G401.6 (cell line): ENCODE data around the gene NRL.

ENCODE experiments used
- FAIRE-seq: peaks from 2 replicates; lab custom pipeline; 2012; peaks lifted over from hg19 to GRCh38; lab: Jason Lieb, UNC

The NRL gene

DNA sequence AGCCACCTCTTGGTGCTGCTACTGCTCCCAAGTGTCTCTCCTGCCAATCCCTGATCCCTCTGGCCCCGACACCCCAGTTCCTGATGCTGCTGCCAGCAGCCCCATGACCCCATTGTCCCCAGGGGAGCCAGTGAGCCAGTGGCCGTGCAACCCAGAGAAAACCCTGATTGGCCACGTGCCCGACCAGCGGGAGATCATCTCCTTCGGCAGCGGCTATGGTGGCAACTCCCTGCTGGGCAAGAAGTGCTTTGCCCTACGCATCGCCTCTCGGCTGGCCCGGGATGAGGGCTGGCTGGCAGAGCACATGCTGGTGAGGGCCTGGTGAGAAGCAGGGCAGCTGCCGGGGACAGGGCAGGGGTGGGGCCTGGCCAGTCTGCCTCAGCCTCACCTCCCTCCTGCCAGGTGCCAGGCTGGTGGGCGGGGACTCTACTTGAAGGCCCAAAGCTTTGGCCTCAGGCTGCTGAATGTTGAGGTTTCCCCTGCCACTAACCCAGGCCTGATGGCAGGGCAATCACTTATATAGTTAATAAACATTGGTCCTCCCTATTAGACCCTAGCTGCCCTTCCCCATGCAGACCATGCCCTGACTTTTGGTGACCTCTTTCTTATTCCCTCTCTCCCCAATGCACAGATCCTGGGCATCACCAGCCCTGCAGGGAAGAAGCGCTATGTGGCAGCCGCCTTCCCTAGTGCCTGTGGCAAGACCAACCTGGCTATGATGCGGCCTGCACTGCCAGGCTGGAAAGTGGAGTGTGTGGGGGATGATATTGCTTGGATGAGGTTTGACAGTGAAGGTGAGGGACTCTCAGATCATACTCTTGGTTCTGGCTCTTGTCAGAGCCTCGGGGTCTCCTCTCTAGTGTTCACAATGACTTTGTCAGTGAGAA, 15.6 kb downstream of the NRL start:
- FAIRE-seq: no peak

GRCh38 chr14:24098229-24098926, 16.4 kb downstream of the NRL start:
- FAIRE-seq: no peak

DNA sequence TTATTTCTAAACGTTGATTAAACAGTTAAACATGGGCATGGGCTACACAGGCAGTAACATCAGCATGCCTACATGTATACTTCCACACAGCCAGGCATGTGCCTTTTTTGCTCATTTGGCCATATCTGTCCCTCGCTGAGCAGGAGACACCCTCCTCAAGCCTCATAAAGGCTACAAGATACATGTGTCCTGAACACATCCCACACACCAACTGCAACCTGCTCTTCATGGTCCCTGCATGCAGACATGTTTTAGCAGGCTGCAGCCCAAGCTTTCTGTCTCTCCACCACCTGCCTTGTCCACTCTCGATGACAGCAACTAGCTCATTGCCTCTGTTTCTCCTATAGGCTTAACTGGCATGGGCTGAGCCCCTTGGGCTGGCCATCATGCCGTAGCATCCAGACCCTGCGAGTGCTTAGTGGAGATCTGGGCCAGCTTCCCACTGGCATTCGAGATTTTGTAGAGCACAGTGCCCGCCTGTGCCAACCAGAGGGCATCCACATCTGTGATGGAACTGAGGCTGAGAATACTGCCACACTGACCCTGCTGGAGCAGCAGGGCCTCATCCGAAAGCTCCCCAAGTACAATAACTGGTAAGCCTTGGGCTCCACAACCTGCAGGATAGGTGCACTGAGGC, 18.1 kb downstream of the NRL start:
- no peak for FAIRE-seq

DNA sequence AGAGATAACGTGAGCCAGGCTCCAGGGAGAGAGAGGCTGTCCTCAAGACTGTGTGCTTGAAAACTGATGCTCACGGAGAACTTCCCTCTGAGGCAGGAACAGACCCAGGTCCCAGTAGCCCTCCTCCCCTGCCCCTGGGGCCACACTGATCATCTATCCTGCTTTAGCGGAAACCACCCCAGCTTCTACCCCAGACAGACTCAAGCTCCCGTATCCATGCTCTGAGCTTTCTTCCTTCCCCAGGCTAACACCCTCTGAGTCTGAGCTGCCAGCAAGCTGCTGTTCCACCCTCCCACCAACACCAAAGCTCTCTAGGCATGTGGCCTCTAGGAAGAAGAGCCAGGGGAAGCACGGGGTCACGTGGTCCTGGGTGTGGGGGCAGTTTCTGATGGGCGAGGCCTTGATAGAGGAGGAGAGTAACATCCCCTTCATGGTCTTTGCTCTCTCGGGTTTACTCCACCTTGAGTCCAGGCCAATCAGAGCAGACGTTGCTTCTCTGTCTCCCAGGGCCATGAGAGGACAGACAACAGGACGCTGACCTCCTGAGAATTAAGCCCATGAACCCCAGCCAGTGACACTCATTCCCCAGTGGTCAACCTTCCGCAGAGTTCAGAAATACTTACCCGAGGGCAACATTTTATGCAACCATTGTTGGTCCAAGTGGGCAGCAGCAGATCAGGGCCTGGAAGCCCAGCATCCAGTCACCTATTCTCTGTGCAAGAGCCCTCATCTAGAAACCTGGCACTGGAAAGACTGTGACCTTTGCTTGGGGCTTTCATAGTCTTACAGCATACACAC, 19.3 kb downstream of the NRL start:
- FAIRE-seq: no peak

GRCh38 chr14:24094841-24095270, 19.9 kb downstream of the NRL start:
- FAIRE-seq: no peak

GRCh38 chr14:24093901-24094840, 20.6 kb downstream of the NRL start, which contains the start of gene PCK2:
Gene PCK2 (plus strand): TSS chr14:24094311. CDS start chr14:24094406, 95 bp downstream.
- FAIRE-seq: peak; percentile 89

DNA sequence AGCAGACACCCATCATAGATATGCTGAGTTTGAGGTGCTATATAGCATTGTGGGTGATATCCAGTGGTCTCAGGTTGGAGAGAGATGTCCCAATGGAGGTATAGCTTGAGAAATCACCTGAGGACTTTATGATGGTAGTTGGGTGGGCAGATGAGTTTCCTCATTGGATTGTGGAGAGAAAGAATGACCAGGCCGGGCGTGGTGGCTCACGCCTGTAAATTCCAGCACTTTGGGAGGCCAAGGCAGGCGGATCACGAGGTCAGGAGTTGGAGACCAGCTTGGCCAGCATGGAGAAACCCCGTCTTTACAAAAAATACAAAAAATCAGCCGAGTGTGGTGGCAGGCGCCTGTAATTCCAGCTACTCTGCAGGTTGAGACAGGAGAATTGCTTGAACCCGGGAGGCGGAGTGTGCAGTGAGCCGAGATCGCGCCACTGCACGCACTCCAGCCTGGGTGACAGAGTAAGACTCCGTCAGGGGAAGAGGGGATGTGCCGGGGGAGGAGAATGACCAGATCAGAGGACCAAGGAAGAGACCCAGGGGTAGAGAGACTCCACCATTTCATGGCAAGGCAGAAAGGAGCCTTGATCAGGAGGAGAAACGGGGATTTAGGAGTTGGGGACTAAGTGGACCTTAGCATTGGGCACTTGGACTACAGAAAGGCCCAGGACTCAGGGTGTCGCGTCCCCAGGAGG, 21.4 kb downstream of the NRL start:
- FAIRE-seq: no peak

DNA sequence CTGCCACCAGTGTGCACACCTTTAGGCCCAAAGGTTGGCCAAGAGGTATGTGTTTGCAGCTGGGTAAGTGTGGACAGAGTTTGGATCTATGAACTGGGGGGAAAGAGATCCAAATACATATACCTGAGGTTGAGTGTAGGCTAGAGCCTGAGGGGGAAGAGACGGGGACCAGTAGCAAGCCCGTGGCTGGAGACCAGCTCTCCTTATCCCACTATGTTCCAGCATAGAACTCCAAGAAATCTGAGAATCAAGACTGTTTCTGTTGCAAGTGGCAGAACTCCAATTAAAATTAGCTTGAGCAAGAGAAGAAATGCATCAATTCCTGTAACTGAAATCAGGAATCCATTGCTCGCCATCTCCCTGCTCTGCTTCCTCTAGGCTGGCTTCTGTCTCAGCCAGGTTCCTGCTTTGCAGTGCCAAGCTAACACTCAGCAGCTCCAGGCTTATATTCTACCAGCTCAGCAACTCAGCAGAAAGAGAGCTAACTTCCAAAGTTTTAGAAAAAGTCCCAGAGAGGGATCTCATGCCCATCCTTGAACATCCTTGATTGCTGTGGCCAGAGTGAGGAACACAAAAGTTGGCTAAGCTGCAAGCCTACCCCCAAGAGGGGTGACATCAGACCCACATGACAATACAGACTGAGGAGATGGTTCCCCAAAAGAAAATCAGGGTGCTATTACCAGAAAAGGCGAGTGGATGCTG, 22.1 kb downstream of the NRL start:
- FAIRE-seq: no peak

GRCh38 chr14:24092110-24092504, 22.6 kb downstream of the NRL start:
- FAIRE-seq: no peak

GRCh38 chr14:24089890-24090289, 24.9 kb downstream of the NRL start:
- FAIRE-seq: no peak

DNA sequence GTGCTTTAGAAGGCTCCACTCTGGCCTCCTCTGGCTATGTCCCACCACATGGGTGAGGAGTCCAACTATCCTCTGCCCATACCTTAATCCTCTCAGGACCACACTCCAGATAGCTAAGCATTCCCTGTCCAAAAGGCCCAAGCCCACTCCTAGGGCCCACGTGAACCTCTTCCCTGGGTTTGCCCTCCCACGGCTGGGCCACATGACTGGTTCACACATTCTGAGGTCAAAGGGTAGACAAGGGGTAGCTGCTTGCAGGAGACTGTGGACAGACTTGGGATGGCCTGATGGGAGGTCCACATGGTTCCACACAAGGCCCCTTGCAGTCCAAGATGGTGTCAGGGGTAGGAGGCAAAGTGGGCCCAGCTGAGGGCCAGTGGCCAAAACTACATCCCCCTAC, 26.7 kb downstream of the NRL start:
- no peak for FAIRE-seq

DNA sequence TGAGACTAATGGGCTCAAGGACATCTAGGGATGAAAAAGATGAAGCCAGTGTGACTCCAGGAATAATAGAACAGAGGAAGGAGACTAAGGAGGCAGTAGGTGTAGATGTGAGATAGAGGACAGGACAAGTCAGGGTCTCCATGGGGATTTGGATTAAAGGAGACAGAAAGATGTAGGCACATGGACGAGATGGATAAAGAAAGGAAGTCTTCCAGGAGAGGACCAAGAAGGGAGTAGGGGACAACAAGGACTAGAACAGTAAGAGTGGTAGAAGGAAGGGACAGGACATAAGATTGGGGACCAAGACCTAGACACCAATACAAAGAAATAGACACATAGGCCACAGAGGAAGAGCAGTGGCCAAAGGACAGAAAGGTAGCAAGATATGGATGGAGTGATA, 27.7 kb downstream of the NRL start:
- no peak for FAIRE-seq

DNA sequence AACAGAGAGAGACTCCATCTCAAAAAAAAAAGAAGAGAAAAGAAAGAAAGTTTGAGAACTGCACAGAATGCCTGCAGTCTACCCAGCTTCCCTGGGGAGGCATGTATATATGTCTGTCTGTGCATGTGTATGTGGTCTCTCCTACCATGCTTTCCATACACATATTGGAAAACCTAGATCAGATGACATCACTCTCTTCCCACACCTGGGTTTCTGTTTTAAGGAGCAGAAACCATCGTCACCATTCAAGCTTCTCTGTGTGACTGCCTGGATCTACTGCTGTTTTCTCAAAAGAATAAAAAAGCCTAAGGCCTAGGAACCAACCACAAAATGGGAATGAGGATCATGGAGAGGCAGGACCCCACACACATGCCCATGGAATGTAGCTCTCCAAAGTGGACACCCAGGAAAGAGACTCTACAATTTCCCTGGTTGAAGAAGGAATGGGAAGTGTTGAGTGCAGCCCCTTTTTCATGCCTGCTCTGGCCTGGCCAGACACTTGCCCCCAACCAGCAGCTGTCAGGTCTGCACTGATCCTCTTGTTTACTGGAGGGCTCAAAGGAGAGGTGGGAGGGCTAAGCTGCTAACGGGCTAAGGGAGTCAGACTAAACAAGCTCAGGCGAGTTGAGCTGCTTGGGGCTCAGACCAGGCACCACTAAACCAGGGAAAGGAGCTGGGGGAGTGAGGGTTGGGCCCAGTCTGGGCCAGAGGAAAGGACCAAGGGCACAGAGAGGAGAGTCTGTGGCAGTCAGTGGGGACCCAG, 28.4 kb downstream of the NRL start:
- no peak for FAIRE-seq

- FAIRE-seq: no peak
These were observed 29.5 kb downstream of the NRL start for GRCh38 chr14:24085215-24085614.

DNA sequence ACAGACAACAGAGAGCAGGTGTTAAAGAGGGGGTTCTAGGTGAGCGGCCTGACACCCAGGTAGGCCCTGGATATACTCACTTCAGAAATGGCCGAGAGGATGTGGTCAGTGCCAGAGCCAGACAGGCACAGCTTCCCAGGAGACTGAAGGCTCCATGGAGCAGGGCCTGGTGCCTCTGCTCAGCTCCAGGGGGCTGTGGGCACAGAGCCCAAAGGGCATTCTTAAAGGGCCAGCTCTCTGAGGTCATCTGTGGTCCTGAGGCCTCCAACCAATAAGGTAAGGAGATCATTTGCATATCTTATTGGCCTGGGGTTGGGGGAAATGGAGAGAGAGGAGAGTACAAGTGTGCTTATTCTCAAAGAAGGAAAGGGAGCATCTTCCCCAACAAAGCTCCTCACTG, 30.3 kb downstream of the NRL start:
- no peak for FAIRE-seq

DNA sequence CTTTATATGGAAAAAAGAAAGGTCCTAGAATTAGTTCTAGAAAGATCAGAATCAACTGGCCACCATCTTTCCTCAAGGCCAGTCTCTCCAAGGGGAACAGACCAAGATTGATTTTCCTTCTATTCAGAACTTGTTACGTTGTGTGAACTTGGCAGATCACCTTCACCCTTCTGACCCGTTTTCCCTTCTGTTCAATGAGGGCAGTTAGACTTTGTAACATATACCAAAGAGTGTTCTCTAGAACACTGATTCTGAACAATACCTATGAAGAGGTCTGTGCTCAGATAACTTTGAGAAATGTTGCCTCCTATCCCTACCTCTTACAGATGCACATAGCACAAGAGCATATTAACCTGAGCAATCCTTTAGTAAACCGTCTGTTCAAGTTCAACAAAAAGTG, 31.3 kb downstream of the NRL start:
- no peak for FAIRE-seq

- no peak for FAIRE-seq
These were observed 32.2 kb downstream of the NRL start for GRCh38 chr14:24082411-24083080.

DNA sequence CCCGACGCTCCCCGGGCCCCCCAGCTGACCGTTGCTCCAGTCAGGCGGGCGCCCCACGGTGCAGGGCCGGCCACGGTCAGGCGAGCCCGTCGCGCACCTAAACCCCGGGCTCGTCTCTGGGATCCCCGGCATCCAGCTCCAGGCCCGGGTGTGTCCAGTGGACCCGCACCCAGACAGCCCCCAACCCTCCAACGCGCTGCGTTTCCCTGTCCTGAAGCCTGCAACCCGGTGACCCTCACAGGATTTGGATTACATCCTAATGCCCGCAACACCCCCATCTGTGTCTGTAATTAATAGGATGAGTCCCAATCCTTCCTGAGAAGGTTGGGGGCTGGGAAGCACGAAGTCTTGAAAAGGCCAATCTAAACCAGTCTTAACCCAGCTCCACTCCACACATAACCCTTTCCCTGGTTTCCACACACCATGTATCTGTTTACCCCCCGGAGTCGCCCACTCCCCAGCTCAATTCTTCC, 33.0 kb downstream of the NRL start:
- FAIRE-seq: no peak
